Thyroid gland (tissue), 4 donors: ENCODE results near the gene STK32B.

Experiments used
- POLR2A ChIP-seq, 2 donors: fragments of 450-650 bp; IDR thresholded peaks; one replicate each; pipeline ENCODE4 v1.6.1; 2017; ENCODE audit warnings: antibody characterized with exemption in 2 of 2, mild to moderate bottlenecking in 2 of 2, moderate library complexity in 1 of 2
- TF ChIP-seq, protein P1 (sequence below), 6 experiments: fragments of 200-600 bp in 3 of 6; fragments of 450-650 bp in 3 of 6; sonication (generic) in 3 of 6; IDR thresholded peaks; one replicate each; pipeline ENCODE4 v1.5.1; 2016 to 2019; ENCODE audit warnings: antibody characterized with exemption in 6 of 6, mild to moderate bottlenecking in 2 of 6, inconsistent platforms in 1 of 6, moderate library complexity in 1 of 6

DNA sequence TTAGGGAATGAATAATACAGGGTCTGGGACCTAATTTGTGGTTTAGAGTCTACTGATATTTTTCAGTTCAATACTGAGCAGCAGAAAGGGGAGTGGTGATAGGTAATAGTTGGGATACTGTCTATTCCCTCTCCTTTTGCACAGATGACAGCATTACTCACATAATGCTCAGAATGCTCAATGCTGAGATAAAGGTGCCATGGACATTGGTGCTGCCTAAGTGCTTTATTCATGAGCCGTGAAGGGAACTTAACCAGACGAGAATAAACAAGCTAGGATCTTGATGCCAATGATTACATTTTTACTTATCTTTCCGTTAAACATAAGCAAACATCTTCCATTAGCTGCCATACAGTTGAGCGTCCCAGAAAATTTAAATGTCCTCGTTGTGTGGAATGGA, 75.6 kb downstream of the STK32B start:
- TF ChIP-seq, protein P1, sequence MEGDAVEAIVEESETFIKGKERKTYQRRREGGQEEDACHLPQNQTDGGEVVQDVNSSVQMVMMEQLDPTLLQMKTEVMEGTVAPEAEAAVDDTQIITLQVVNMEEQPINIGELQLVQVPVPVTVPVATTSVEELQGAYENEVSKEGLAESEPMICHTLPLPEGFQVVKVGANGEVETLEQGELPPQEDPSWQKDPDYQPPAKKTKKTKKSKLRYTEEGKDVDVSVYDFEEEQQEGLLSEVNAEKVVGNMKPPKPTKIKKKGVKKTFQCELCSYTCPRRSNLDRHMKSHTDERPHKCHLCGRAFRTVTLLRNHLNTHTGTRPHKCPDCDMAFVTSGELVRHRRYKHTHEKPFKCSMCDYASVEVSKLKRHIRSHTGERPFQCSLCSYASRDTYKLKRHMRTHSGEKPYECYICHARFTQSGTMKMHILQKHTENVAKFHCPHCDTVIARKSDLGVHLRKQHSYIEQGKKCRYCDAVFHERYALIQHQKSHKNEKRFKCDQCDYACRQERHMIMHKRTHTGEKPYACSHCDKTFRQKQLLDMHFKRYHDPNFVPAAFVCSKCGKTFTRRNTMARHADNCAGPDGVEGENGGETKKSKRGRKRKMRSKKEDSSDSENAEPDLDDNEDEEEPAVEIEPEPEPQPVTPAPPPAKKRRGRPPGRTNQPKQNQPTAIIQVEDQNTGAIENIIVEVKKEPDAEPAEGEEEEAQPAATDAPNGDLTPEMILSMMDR (IDR thresholded peaks at IDR 0.05) = no peak
- no peak for TF ChIP-seq POLR2A (IDR thresholded peaks at IDR 0.05)
